GM23338 (cell line): ENCODE measurements around the gene UPK1B.

Experiments used
- CREB1 ChIP-seq: fragments of 250-450 bp; sonication (Bioruptor Pico); IDR thresholded peaks from 2 replicates; pipeline ENCODE4 v1.5.0; 2020; ENCODE audit warnings: low read depth, mild to moderate bottlenecking, moderate library complexity
- CTCF ChIP-seq, 2 experiments: fragments of 200-600 bp in 1 of 2; sonication (generic) in 1 of 2; conservative IDR thresholded peaks; 2 replicates each; pipeline versions ENCODE4 v1.5.1 to v1.6.1; 2016 to 2017; ENCODE audit warnings: antibody characterized with exemption in 2 of 2, low read depth in 2 of 2, mild to moderate bottlenecking in 2 of 2, moderate library complexity in 1 of 2
- POLR2AphosphoS5 ChIP-seq: IDR thresholded peaks from 2 replicates; pipeline ENCODE4 v1.6.1; 2016; ENCODE audit warnings: antibody characterized with exemption, low read depth
- TF ChIP-seq, protein P1 (sequence below): IDR thresholded peaks from one replicate; pipeline ENCODE4 v1.6.1; 2018; ENCODE audit warnings: antibody characterized with exemption; ENCODE audit not compliant: unreplicated experiment

DNA sequence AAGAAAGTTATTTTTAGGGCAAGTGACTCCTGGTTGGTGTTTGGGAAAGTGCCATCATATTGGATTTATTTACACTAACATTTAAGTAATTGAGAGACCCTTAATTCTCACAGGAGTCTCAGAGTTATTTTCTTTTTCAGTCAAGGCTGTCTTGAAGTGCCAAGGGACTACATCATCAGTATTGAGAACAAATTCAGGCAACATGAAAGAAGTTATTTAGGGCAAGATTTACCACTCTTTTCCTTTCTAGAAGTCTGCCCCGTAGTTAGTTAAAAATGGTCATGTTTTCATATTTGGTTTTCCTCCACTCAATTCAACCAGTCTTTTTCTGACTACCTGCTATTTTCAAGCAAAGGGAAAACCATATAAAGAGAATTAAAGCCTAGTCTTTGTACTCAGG, 61.2 kb downstream of the UPK1B start:
- TF ChIP-seq POLR2AphosphoS5 (no peak), CTCF (conservative IDR thresholded peaks at IDR 0.05; ENCODE audit: low read depth in 2 of 2) (no peak), CREB1 (no peak)
- TF ChIP-seq, protein P1, sequence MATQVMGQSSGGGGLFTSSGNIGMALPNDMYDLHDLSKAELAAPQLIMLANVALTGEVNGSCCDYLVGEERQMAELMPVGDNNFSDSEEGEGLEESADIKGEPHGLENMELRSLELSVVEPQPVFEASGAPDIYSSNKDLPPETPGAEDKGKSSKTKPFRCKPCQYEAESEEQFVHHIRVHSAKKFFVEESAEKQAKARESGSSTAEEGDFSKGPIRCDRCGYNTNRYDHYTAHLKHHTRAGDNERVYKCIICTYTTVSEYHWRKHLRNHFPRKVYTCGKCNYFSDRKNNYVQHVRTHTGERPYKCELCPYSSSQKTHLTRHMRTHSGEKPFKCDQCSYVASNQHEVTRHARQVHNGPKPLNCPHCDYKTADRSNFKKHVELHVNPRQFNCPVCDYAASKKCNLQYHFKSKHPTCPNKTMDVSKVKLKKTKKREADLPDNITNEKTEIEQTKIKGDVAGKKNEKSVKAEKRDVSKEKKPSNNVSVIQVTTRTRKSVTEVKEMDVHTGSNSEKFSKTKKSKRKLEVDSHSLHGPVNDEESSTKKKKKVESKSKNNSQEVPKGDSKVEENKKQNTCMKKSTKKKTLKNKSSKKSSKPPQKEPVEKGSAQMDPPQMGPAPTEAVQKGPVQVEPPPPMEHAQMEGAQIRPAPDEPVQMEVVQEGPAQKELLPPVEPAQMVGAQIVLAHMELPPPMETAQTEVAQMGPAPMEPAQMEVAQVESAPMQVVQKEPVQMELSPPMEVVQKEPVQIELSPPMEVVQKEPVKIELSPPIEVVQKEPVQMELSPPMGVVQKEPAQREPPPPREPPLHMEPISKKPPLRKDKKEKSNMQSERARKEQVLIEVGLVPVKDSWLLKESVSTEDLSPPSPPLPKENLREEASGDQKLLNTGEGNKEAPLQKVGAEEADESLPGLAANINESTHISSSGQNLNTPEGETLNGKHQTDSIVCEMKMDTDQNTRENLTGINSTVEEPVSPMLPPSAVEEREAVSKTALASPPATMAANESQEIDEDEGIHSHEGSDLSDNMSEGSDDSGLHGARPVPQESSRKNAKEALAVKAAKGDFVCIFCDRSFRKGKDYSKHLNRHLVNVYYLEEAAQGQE, result no peak
